Measurements from ENCODE around the gene GFPT1.

- TF ChIP-seq CTCF (conservative IDR thresholded peaks at IDR 0.05; ENCODE audit: low read length) (no peak), EZH2phosphoT487 (IDR thresholded peaks at IDR 0.05; ENCODE audit: borderline replicate concordance) (no peak)
These were observed 81.9 kb downstream of the GFPT1 start for GRCh38 chr2:69305166-69305565.

Measured in Loucy (cell line).